IPS-11a (cell line): ENCODE data around the gene ATP5F1B.

ENCODE experiments used
- H3K4me3 ChIP-seq: one replicate; pipeline ENCODE4 v1.5.1; 2013; ENCODE audit warnings: low read depth, low read length, control low read depth

Gene ATP5F1B

DNA sequence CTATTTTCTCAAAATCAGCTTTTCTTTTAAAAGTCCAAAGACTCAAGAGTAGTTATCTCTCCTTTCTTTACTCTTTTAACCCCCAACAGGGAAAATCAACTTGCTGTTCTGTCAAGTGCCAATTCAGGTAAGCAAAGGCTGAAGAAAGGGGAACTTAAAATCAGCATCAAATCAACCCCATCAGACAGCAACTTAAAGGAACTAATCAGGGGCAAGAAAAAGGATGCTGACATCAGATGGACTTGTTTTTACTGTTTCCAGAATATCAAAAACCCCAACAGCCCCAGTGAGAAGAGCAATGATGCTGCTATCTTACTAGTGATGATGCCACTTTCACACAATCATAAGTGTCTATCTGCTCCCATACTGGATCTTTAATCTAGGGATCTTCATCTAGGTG, 19.1 kb downstream of the ATP5F1B start:
- H3K4me3 ChIP-seq, result no peak overlapping the region

DNA sequence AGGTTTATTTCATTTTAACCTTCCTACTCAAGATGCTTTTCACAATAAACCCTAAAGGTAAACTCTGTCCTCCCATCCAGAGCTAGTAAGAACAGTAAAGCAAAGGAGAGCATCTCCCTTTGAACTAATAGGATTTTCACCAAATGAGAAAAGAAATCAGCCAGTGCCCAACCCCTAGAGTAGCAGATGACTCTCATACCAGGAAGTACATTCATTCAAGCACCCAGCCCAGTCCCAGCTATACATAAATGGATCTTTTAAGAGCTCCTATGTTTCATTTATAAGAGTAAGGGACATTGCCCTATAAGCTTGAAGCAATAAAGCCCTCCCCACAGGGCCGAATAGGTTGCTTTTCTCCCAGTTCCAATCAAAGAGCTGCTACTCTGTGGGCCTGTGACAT, 23.2 kb downstream of the ATP5F1B start:
- no peak overlapping the region for H3K4me3 ChIP-seq

DNA sequence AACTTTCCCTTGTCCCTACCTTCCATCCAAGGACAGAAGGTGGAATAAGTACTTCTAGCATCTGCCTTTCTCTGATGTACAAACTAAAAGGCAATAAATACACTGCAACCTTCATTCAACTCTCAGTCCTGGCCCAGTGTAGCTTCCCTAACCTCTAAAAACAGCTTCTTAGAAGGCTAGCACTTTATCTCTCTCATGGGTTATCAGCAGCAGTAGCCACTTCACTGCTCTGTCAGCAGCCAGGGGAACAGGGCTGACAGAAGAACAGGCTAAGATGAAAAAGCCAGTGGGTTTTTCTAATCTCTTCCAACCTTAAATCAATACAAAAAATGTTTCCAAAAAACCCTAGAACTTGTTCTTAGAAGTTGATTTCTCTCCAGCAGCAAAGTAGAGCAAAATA, 28.9 kb downstream of the ATP5F1B start:
- H3K4me3 ChIP-seq, result no peak overlapping the region

DNA sequence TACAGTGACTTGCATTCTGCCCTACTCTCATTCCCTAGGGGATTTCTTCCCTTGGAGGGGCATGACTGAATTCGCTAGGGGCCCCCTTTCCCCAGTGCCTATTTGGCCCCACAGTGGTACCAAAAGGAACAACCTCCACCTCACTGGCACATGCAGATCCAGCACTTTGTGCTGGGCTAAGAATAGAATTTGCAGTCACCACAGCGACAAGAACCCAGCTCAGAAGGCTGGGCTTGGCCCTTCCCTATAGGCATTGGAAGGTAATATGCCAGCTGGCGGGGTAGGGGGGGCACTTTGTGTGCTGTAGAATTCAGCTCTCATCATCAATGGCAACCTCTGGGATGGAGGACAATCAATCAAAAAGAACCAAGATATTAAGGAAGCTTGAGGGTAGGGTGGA, 29.5 kb downstream of the ATP5F1B start:
- no peak overlapping the region for H3K4me3 ChIP-seq

DNA sequence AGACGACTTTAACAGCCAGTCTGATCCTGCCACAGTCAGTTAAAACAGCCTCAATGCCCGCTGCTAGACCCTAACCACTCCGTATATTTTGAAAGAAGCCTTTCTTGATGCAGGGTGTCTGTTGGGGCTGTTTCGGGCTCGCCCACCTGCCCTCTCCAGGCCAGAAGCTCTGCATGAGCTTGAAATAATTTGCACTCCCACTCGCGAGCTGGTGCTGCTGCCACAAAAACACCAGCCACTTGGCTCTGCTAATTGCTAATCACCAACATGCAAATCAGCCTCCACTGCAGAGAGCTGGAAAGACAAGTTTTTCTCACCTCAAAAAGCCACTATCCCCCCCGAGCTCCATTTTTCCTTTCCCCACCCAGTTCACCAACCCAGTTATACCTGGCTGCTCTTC, 31.2 kb downstream of the ATP5F1B start:
- H3K4me3 ChIP-seq, result no peak overlapping the region

DNA sequence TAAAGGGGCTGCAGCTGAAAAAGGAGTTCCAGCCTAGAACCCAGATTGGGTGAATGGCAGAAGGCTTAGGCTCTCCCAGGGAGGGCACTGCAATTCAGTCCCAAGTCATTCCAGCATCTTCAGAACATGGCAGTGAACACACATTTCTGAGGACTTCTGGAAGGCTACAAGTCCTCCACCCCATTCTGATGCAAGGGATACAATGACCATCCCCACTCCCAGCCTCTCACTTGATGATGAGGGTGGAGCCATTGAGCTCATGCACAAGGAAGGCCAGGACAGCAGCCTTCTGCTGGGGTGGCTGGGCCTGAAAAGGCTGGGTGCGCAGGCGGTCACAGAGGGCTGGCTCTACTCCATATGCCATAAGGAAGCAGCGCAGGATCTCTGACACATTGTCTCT, 41.4 kb downstream of the ATP5F1B start:
- no peak overlapping the region for H3K4me3 ChIP-seq

DNA sequence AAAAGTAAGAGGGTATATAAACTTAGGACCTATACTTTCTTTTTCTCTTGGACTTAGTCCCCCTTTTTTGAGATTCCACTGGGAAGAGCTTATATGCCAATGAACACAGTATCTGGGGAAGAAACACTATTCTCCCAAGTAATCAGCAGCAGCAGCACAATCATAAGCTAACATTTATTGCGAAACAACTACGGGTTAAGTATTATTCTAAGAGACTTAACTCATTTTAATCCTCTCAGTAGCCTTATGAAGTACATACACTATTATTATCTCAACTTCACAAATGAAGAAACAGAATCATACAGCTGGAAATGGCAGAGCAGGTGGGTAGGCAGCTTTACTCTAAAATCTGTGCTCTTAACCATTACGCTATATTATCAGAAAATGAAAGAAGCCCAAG, 43.5 kb downstream of the ATP5F1B start:
- H3K4me3 ChIP-seq, result no peak overlapping the region

DNA sequence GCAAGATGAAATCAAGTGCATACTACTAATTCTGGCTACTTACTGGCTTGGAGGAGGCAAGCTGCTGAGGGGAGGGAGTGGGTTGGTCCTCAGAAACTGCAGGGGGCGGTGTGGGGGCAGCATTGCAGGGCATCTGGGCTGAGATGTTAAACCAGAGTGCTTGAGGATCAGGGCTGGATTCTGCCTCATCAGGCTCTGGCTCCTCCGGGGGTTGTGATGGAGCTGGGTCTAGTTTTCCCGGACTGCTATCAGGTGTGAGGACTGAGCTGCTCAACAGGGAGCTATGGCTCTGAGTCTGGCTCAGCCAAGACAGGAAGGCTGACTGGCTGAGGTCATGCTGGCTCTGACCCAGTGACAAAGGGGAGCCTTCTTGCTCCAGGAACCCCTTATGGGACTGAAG, 44.3 kb downstream of the ATP5F1B start:
- H3K4me3 ChIP-seq, result no peak overlapping the region

DNA sequence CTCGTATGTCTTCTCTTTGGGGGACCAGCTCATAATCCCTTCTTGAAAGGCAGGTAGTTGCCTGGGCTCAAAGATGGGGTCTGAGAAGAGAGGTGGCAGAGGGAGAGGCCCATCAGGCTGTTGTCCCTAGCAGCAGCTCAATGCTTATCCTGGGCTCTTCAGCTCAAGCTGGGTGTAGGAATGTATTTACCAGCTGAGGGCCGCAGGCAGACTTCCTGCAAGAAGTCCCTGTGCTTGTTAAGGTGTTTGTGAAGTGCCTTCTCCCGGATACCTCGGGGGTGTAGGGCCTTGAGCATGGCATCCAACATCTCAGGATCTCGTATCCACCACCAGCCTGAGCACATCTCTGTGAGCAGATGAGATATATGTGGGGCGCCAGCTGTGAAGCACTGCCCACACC, 45.0 kb downstream of the ATP5F1B start:
- H3K4me3 ChIP-seq, result no peak overlapping the region

DNA sequence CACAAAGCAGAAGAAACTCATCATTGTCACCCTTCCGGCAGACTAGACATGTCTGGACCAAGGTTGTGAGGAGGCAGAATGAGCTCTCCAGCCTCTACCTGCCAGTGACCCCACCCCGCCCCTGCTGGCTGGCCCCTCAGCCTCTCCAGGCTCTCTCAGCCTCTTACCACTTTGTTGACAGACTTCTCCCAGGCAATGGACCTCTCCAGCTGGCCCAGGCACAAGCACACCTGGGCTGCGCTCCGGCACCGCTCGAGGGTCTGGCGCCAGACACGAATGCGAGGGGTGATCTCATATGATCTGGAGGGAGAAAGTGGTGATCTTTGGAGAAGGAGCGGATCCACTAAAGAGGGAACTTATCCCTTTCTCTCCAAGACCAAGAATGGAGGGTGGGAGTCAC, 46.0 kb downstream of the ATP5F1B start:
- no peak overlapping the region for H3K4me3 ChIP-seq

DNA sequence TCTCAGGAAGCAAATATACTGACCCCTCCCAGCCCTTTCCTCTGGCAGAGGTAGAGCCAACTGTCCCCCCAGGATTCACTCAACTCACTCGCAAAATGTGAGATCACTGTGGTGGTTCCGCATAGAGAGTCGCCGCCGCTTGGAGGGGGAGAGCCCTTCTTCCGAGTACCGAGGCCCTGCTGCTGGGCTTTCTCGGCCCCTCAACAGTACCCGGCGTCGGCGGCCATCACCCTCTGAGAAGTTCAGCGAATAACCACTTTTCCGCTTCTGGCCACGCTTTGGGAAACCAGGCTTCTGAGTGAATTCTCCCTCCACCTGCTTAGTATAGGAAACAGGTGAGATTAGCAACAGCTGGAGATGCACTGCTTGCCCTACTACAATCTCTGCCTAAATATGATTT, 46.7 kb downstream of the ATP5F1B start:
- H3K4me3 ChIP-seq, result no peak overlapping the region

DNA sequence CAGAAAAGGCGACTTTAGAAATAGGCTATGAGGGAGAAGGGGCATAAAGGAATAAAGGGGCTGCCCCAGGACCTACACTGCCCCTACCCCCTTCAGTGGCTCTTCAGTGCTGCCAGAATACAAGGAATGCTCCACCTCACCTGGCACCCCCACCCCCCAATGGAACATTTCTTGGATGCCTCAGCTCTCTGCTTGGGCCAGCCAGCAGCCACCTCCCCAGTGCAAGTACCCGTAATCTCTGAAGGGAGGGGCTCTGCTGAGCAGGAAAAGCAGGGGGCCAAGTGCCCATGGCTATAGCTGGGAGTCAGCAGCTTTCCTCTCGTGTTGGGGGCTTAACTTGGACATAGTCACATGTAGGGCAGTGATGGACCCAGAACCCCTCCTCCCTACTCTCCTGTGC, 49.0 kb downstream of the ATP5F1B start:
- H3K4me3 ChIP-seq, result no peak overlapping the region

DNA sequence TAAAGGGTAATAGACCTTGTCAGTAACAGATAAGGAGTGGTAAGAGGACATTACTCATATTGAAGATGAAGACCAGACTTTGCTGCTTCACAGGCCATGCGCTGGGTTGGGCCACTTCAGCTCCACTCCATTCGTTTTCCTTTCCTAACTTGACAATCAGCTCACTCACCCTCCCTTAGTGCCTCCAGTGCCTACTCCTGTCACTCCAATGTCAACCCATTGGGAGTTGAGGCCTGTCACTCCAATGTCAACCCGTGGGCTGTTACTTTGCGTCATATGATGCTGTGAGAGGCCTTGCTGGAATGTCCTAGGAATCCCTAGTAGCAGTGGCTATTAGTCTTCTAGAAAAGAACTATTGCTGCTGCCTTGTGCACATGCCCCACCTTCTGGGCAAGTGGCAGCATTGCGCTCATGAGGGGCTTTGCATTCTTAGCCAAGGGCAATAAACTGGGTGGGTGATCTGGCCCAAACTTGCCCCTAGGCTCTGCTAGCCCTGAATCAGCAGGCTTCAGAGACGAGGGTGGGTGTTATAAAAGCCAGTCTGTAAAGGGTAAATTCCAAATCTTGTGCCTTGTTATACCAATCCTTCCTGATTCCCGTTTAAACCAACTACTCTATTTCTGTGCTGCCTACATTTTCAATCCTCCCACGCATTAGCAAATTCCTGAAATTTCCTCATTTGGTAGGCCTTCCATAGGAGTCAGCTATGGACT, 51.7 kb downstream of the ATP5F1B start:
- no peak overlapping the region for H3K4me3 ChIP-seq

DNA sequence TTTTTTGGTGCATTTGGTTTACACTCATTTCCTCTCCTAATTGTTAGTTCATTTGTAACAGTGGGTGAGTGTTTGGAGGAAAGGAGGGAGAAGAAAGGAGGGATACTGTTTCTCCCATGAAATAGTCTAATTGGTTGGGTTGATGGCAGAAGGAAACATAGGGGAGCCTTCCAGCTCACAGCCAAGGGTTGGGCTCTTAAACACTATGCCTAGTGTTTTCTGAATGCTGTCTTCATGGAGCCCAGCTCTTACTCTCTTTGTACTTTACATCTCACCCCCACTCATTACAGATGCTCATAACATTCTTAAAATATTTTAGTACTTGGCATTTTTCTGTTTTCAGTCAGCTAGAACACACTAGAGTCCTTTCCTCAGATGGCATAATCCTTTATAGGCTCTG, 53.8 kb downstream of the ATP5F1B start:
- H3K4me3 ChIP-seq, result no peak overlapping the region

DNA sequence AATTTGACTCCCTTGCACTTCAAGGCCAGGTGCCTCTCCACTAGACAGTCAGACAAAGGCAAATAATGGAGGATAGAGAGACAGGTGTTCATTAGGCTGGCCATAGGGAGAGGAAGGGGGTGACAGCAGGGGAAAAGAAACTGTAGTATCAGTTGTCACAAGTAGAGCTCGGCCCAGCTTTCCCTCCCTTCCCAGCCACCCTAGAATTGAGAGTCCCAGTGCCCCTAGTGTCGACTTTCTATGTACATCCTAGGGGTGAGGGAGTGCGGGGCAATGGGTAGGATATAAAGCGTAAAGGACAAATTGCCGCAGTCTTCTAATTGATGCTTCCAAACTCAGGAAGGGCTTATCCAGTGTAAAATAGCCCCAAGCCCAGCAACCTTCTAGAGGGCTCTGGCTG, 54.7 kb downstream of the ATP5F1B start:
- H3K4me3 ChIP-seq, result no peak overlapping the region

DNA sequence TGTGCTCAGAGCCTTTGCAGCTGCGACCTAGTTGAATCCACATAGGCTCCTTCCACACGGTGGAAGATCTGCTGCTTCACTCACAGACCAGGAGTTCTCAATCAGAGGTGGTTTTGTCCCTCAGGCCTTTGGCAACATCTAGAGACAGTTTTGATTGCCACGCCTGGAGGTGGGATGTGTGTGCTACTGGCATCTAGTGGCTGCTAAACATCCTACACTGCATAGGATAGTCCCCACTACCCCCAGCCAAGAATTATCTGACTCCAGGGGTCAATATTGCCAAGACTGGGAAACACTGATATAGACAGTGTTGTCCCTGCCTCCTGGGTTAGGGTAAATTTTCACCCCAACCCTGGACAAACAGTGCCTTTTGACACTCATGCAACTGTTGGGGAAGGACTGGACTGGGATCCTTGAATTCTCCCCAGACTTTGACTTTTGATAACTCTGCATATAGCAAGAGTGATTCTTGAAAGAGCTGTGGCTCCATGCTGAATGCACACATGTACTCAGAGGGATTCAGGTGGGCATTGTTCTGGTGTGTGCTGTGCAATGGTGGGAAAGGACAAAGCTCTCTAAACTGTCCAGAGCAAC, 55.5 kb downstream of the ATP5F1B start:
- H3K4me3 ChIP-seq, result no peak overlapping the region

DNA sequence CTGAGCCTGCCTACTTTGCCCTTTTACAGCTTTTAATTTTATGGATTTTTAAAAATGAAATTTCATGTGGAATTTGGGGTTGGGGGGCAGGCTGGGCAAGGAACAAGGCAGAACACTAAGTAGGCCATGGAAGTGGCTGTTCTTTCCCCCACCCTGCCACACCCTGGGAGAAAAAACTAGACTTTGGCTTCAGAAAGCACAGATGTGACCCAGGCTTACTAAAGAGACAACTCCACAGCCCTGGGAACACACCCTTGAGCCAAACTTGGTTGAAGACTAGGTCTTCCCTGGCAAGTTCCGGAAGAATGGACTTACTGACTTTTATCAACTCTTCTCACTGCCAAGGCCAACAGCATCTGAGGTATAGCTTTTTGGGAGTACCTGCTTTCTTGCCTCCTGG, 56.0 kb downstream of the ATP5F1B start:
- H3K4me3 ChIP-seq, result no peak overlapping the region
